ENCODE data around the gene NANS. TPM values are rescaled to one million over a fixed set of nuclear protein-coding genes. Genes with fewer than 3 reads are reported as not detected.

NANS gene
- total RNA-seq, 1 donor from 2014 or later, result 54.0 TPM

- H3K9me3 Mint-ChIP-seq, result no peaks in the 10 kb centered on the region
- intact Hi-C loops (cut with micrococcal nuclease), result no loop called here
- peak overlapping the region; percentile 41 for H3K27ac Mint-ChIP-seq
- H3K27me3 Mint-ChIP-seq, result no peaks in the 10 kb centered on the region
- no peak overlapping the region for H3K4me3 Mint-ChIP-seq
- H3K36me3 Mint-ChIP-seq (ENCODE audit: low read depth), result peaks cover 38% of the 10 kb centered on the region
- peaks cover under 1% of the 10 kb centered on the region for H3K4me1 Mint-ChIP-seq
- no peak for DNase-seq
Measured at GRCh38 chr9:98021306-98022040, 35.1 kb upstream of the NANS start.

DNA sequence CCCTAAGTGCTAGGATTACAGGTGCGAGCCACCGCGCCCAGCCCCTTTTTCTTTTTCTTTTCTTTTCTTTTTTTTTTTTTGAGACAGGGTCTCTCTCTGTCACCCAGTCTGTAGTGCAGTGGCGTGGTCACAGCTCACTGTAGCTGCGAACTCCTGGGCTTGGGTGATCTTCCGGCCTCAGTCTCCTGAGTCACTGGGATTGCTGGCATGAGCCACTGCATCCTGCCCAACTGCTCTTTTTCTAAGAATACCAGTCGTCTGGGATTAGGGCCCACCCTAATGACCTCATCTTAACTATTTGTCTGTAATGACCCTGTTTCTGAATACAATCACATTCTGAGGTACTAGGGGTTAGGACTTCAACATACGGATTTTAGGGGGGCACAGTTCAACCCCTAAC, 34.1 kb upstream of the NANS start:
- DNase-seq, result no peak
- intact Hi-C loops (cut with micrococcal nuclease), result no loop called here
- H3K36me3 Mint-ChIP-seq (ENCODE audit: low read depth), result peaks cover 33% of the 10 kb centered on the region
- no peaks in the 10 kb centered on the region for H3K27me3 Mint-ChIP-seq
- H3K27ac Mint-ChIP-seq, result no peak overlapping the region
- no peaks in the 10 kb centered on the region for H3K4me1 Mint-ChIP-seq
- H3K9me3 Mint-ChIP-seq, result no peaks in the 10 kb centered on the region
- H3K4me3 Mint-ChIP-seq, result no peak overlapping the region

DNA sequence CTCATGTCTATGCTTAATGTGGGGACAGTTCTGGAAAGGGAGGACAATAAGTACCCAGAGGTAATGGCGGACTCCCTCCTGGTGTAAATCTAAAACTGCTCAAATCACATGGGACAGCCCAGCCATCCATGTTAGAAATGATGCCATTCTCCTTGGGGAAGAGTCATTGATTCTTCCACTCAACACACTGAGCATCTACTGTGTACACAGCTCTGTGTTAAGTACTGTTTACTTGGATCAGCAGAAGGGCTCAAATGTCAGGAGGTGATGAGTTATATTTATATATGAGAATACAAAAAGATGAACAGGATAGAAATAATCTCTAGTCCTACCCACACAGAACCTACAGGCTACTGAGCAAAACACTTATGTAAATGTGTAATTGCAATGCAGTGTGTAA, 31.8 kb upstream of the NANS start:
- Mint-ChIP-seq H3K36me3 (ENCODE audit: low read depth) (peaks cover 18% of the 10 kb centered on the region), H3K4me1 (no peaks in the 10 kb centered on the region), H3K9me3 (no peaks in the 10 kb centered on the region), H3K27me3 (no peaks in the 10 kb centered on the region), H3K4me3 (no peak overlapping the region), H3K27ac (no peak overlapping the region)
- DNase-seq, result no peak
- intact Hi-C loops (cut with micrococcal nuclease), result no loop called here

- Mint-ChIP-seq H3K4me3 (no peak overlapping the region), H3K4me1 (peaks cover 15% of the 10 kb centered on the region), H3K27ac (no peak overlapping the region), H3K36me3 (ENCODE audit: low read depth) (peaks cover 7% of the 10 kb centered on the region), H3K27me3 (no peaks in the 10 kb centered on the region), H3K9me3 (no peaks in the 10 kb centered on the region)
- no peak for DNase-seq
- intact Hi-C loops (cut with micrococcal nuclease), result no loop called here
Measured at GRCh38 chr9:98031169-98031568, 25.4 kb upstream of the NANS start.

- Mint-ChIP-seq H3K27me3 (no peaks in the 10 kb centered on the region), H3K4me1 (peaks cover 15% of the 10 kb centered on the region), H3K9me3 (no peaks in the 10 kb centered on the region), H3K36me3 (ENCODE audit: low read depth) (peaks cover 4% of the 10 kb centered on the region), H3K27ac (no peak overlapping the region), H3K4me3 (no peak overlapping the region)
- intact Hi-C loops (cut with micrococcal nuclease), result no loop called here
- DNase-seq, result no peak
Measured at GRCh38 chr9:98031935-98032334, 24.6 kb upstream of the NANS start.

- Mint-ChIP-seq H3K27ac (no peak overlapping the region), H3K36me3 (ENCODE audit: low read depth) (no peaks in the 10 kb centered on the region), H3K4me3 (peak overlapping the region; percentile 22), H3K4me1 (peaks cover 15% of the 10 kb centered on the region), H3K9me3 (no peaks in the 10 kb centered on the region), H3K27me3 (no peaks in the 10 kb centered on the region)
- intact Hi-C loops (cut with micrococcal nuclease), result loop anchor here (1.0 to 2.0 kb wide), 3 partner anchors 52 to 324 kb away; partner anchors contain the start of gene ANP32B
- DNase-seq, result peak; percentile 96
Measured at GRCh38 chr9:98034593-98035546, 21.7 kb upstream of the NANS start.

GRCh38 chr9:98037357-98037756, 19.2 kb upstream of the NANS start:
- no peak for DNase-seq

GRCh38 chr9:98038958-98039357, 17.6 kb upstream of the NANS start:
- H3K9me3 Mint-ChIP-seq, result no peaks in the 10 kb centered on the region
- no peaks in the 10 kb centered on the region for H3K36me3 Mint-ChIP-seq (ENCODE audit: low read depth)
- DNase-seq, result no peak
- H3K27me3 Mint-ChIP-seq, result no peaks in the 10 kb centered on the region
- no peak overlapping the region for H3K27ac Mint-ChIP-seq
- peaks cover 8% of the 10 kb centered on the region for H3K4me1 Mint-ChIP-seq
- no peak overlapping the region for H3K4me3 Mint-ChIP-seq
- intact Hi-C loops (cut with micrococcal nuclease), result no loop called here

More at GRCh38 chr9:98037357-98037756, 19.2 kb upstream of the NANS start:
- H3K36me3 Mint-ChIP-seq (ENCODE audit: low read depth), result no peaks in the 10 kb centered on the region
- no peaks in the 10 kb centered on the region for H3K9me3 Mint-ChIP-seq
- H3K27ac Mint-ChIP-seq, result no peak overlapping the region
- no peaks in the 10 kb centered on the region for H3K27me3 Mint-ChIP-seq
- peaks cover 14% of the 10 kb centered on the region for H3K4me1 Mint-ChIP-seq
- intact Hi-C loops (cut with micrococcal nuclease), result no loop called here
- no peak overlapping the region for H3K4me3 Mint-ChIP-seq

GRCh38 chr9:98039607-98040017, 16.9 kb upstream of the NANS start:
- Mint-ChIP-seq H3K4me3 (no peak overlapping the region), H3K4me1 (peaks cover 4% of the 10 kb centered on the region), H3K27me3 (no peaks in the 10 kb centered on the region), H3K36me3 (ENCODE audit: low read depth) (no peaks in the 10 kb centered on the region), H3K9me3 (no peaks in the 10 kb centered on the region), H3K27ac (no peak overlapping the region)
- no peak for DNase-seq
- intact Hi-C loops (cut with micrococcal nuclease), result no loop called here

GRCh38 chr9:98040212-98040611, 16.3 kb upstream of the NANS start:
- DNase-seq, result no peak
- no peak overlapping the region for H3K4me3 Mint-ChIP-seq
- peaks cover 3% of the 10 kb centered on the region for H3K36me3 Mint-ChIP-seq (ENCODE audit: low read depth)
- H3K9me3 Mint-ChIP-seq, result peaks cover 3% of the 10 kb centered on the region
- H3K4me1 Mint-ChIP-seq, result peaks cover 4% of the 10 kb centered on the region
- H3K27ac Mint-ChIP-seq, result no peak overlapping the region
- intact Hi-C loops (cut with micrococcal nuclease), result no loop called here
- no peaks in the 10 kb centered on the region for H3K27me3 Mint-ChIP-seq

DNA sequence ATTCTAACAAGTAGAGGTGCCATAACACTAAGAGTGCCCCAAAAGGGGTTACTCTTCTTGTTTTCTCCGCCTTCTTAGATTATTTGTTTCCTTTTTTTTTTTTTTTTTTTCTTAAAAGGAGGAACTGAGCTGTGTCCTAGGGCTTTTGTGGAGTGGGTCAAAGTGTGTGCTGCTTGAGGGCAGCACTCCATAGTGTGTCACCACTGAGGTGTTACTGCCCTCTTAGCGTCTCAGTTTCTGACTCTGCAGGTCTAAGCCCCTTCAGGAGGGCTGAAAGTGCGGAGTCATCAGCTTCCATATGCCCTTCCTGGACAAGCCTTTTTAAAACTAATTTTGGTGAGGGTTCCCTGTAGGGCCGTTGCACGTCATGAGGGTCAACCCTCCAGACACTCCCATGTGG, 12.6 kb upstream of the NANS start:
- Mint-ChIP-seq H3K36me3 (ENCODE audit: low read depth) (peaks cover 26% of the 10 kb centered on the region), H3K9me3 (peaks cover 8% of the 10 kb centered on the region), H3K27me3 (no peaks in the 10 kb centered on the region), H3K4me1 (peaks cover 21% of the 10 kb centered on the region), H3K4me3 (no peak overlapping the region), H3K27ac (no peak overlapping the region)
- intact Hi-C loops (cut with micrococcal nuclease), result no loop called here
- no peak for DNase-seq

GRCh38 chr9:98045234-98046179, 11.0 kb upstream of the NANS start:
- Mint-ChIP-seq H3K27ac (peak overlapping the region; percentile 86), H3K4me3 (peak overlapping the region; percentile 87), H3K4me1 (peaks cover 28% of the 10 kb centered on the region), H3K9me3 (peaks cover 8% of the 10 kb centered on the region), H3K36me3 (ENCODE audit: low read depth) (peaks cover 29% of the 10 kb centered on the region), H3K27me3 (no peaks in the 10 kb centered on the region)
- intact Hi-C loops (cut with micrococcal nuclease), result loop anchor here (1.0 to 5.0 kb wide), 3 partner anchors 11 to 123 kb away; partner anchors contain the start of genes NANS and TRMO
- peak; percentile 87 for DNase-seq

DNA sequence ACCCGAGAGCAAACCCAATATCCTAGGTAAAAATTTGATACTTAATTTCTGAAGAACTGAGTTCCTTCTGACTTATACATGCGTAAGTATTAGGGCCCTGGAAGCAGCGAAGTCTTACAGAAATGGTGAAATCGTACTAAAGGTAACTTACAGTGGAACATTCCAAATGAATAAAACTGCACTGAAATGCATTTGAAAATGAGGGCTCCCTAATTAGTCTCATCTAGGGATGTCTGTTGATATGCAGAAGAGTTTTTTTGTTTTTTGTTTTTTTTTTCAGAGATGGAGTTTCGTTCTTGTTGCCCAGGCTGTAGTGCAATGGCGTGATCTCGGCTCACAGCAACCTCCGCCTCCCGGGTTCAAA, 10.4 kb upstream of the NANS start:
- Mint-ChIP-seq H3K4me3 (peak overlapping the region; percentile 87), H3K27me3 (no peaks in the 10 kb centered on the region), H3K36me3 (ENCODE audit: low read depth) (peaks cover 29% of the 10 kb centered on the region), H3K4me1 (peaks cover 32% of the 10 kb centered on the region), H3K9me3 (peaks cover 8% of the 10 kb centered on the region), H3K27ac (peak overlapping the region; percentile 86)
- intact Hi-C loops (cut with micrococcal nuclease), result loop anchor here (5.0 kb wide), 1 partner anchor 59 kb away; no protein-coding TSS in a partner anchor
- no peak for DNase-seq
